AG04450 (cell line): ENCODE data around the gene PIP5KL1. TPM values are rescaled to one million over a fixed set of nuclear protein-coding genes. Genes with fewer than 3 reads are reported as not detected.
A peak's percentile ranks its signal among the peaks of the same experiment; 100 is the strongest.

ENCODE experiments used
- CTCF ChIA-PET: fragments of 300-600, 350-600 bp; formaldehyde crosslinking; extraction: SDS; loops from one replicate; lab custom pipeline; 2022; ENCODE audit warnings: antibody characterized with exemption, inconsistent platforms; lab: Charles Lee
- POLR2A ChIA-PET: fragments of 350-600 bp; formaldehyde crosslinking; extraction: SDS; loops from one replicate; lab custom pipeline; 2021; ENCODE audit warnings: antibody characterized with exemption, inconsistent platforms; lab: Yijun Ruan, JAX
- DNase-seq: peaks from one replicate; pipeline ENCODE4 v3.0.0-alpha.2; 2011; ENCODE audit warnings: low read depth, low spot score
- H3K27ac ChIP-seq: one replicate; pipeline ENCODE4 v1.5.1; 2012; ENCODE audit warnings: low read depth, low read length, control low read depth
- H3K27me3 ChIP-seq: one replicate; pipeline ENCODE4 v1.6.0; 2012; ENCODE audit warnings: low read length; ENCODE audit not compliant: control insufficient read depth, insufficient read depth
- H3K4me3 ChIP-seq: 2 replicates; pipeline ENCODE4 v1.5.1; 2011; ENCODE audit warnings: mild to moderate bottlenecking, low read depth, low read length, control low read depth
- H3K9me3 ChIP-seq: 2 replicates; pipeline ENCODE4 v1.5.1; 2012; ENCODE audit warnings: low read length; ENCODE audit not compliant: control insufficient read depth, insufficient read depth
- CTCF ChIP-seq: IDR thresholded peaks from 2 replicates; pipeline ENCODE4 v1.5.1; 2011; ENCODE audit warnings: low read depth, low read length, control low read depth, inconsistent platforms
- polyA plus RNA-seq: library from polyadenylated mRNA; depleted of rRNA; stranded (reverse); fragments of >200 nt; gene quantifications from 2 replicates; pipeline ENCODE4 v1.2.3, GENCODE V29; 2011

The PIP5KL1 gene
- polyA plus RNA-seq, 1 experiment, result 1.2 TPM

GRCh38 chr9:127955294-127956015 lies 24.9 kb upstream of the PIP5KL1 start:
- ChIA-PET POLR2A (interaction anchor here (0.5 kb wide), 1 partner anchor 21 kb away, joined by 3 read pairs; no protein-coding TSS in a partner anchor), CTCF (interaction anchor here (1.2 to 3.3 kb wide), 4 partner anchors 12 to 162 kb away, joined by 6 to 22 read pairs (median 13); no protein-coding TSS in a partner anchor)
- H3K9me3 ChIP-seq, result no peaks in the 10 kb centered on the region; the same call in 1 of the 2 replicates
- H3K27ac ChIP-seq, result no peak overlapping the region
- H3K27me3 ChIP-seq, result no peaks in the 10 kb centered on the region
- no peak overlapping the region for H3K4me3 ChIP-seq
- no peak for TF ChIP-seq CTCF
- no peak for DNase-seq

GRCh38 chr9:127954831-127955293 lies 24.3 kb upstream of the PIP5KL1 start:
- Histone ChIP-seq H3K9me3 (no peaks in the 10 kb centered on the region; the same call in 1 of the 2 replicates), H3K27ac (no peak overlapping the region), H3K4me3 (no peak overlapping the region), H3K27me3 (no peaks in the 10 kb centered on the region)
- POLR2A ChIA-PET, result interaction anchor here (0.5 to 0.6 kb wide), 2 partner anchors 10 to 21 kb away, joined by 3 read pairs; no protein-coding TSS in a partner anchor
- TF ChIP-seq CTCF, result no peak
- CTCF ChIA-PET, result interaction anchor here (1.4 to 3.3 kb wide), 3 partner anchors 11 to 163 kb away, joined by 6 to 22 read pairs (median 20); no protein-coding TSS in a partner anchor
- DNase-seq, result no peak

GRCh38 chr9:127953768-127954505 lies 23.4 kb upstream of the PIP5KL1 start:
- no peaks in the 10 kb centered on the region for H3K27me3 ChIP-seq
- H3K4me3 ChIP-seq, result no peak overlapping the region
- peak overlapping the region; percentile 21 for H3K27ac ChIP-seq
- no peak for TF ChIP-seq CTCF
- H3K9me3 ChIP-seq, result no peaks in the 10 kb centered on the region; the same call in 1 of the 2 replicates
- ChIA-PET CTCF (interaction anchor here (0.6 to 3.3 kb wide), 4 partner anchors 10 to 164 kb away, joined by 3 to 22 read pairs (median 13); no protein-coding TSS in a partner anchor), POLR2A (interaction anchor here (0.6 kb wide), 2 partner anchors 11 to 25 kb away, joined by 3 read pairs; no protein-coding TSS in a partner anchor)
- no peak for DNase-seq

- DNase-seq, result no peak
- POLR2A ChIA-PET, result interaction anchor here (1.3 kb wide), 1 partner anchor 28 kb away, joined by 3 read pairs; the partner anchor contains the start of gene EEIG1
- CTCF ChIA-PET, result interaction anchor here (1.3 to 3.3 kb wide), 4 partner anchors 9 to 165 kb away, joined by 8 to 22 read pairs (median 16); no protein-coding TSS in a partner anchor
- Histone ChIP-seq H3K9me3 (no peaks in the 10 kb centered on the region; the same call in 1 of the 2 replicates), H3K27me3 (no peaks in the 10 kb centered on the region), H3K27ac (no peak overlapping the region), H3K4me3 (no peak overlapping the region)
- TF ChIP-seq CTCF, result no peak
These were observed 22.6 kb upstream of the PIP5KL1 start for GRCh38 chr9:127953154-127953553.
